Tibial nerve (tissue), 4 donors: ENCODE data around the gene PPP2R2C. TPM values are rescaled to one million over a fixed set of nuclear protein-coding genes. Genes with fewer than 3 reads are reported as not detected.

Source experiments
- DNase-seq, 2 donors: peaks; one replicate each; pipeline ENCODE4 v3.0.0-alpha.2; 2019; ENCODE audit warnings: low spot score in 2 of 2
- H3K27ac ChIP-seq, 4 donors: fragments of 200-600 bp; sonication (generic) in 3 of 4; one replicate each; pipeline ENCODE4 v1.5.1; 2017 to 2019; ENCODE audit warnings: mild to moderate bottlenecking in 1 of 4
- H3K27me3 ChIP-seq, 2 donors: fragments of 200-600 bp; sonication (generic) in 1 of 2; one replicate each; pipeline versions ENCODE4 v1.5.1 to v1.6.0; 2017 to 2019
- H3K36me3 ChIP-seq, 3 donors: fragments of 200-600 bp; sonication (generic); one replicate each; pipeline ENCODE4 v1.5.1; 2018 to 2019
- H3K4me1 ChIP-seq, 4 donors: fragments of 200-600 bp; sonication (generic) in 3 of 4; one replicate each; pipeline ENCODE4 v1.5.1; 2017 to 2019
- H3K4me3 ChIP-seq, 4 donors: fragments of 200-600 bp; sonication (generic) in 3 of 4; one replicate each; pipeline ENCODE4 v1.5.1; 2017 to 2019; ENCODE audit warnings: mild to moderate bottlenecking in 1 of 4, moderate library complexity in 1 of 4
- H3K9me3 ChIP-seq, 4 donors: fragments of 200-600 bp; sonication (generic) in 3 of 4; one replicate each; pipeline ENCODE4 v1.5.1; 2017 to 2019
- CTCF ChIP-seq, 5 experiments: fragments of 200-600 bp in 3 of 5; fragments of 450-650 bp in 2 of 5; sonication (generic) in 3 of 5; IDR thresholded peaks; one replicate each; pipeline ENCODE4 v1.5.1; 2016 to 2019; ENCODE audit warnings: antibody characterized with exemption in 5 of 5, mild to moderate bottlenecking in 3 of 5, moderate library complexity in 2 of 5
- EP300 ChIP-seq, 2 donors: sonication (generic); formaldehyde crosslinking; IDR thresholded peaks; one replicate each; pipeline ENCODE4 v1.6.1; 2017; ENCODE audit warnings: antibody characterized with exemption in 2 of 2, mild to moderate bottlenecking in 1 of 2
- POLR2A ChIP-seq, 2 donors: fragments of 450-650 bp; IDR thresholded peaks; one replicate each; pipeline ENCODE4 v1.6.1; 2017; ENCODE audit warnings: antibody characterized with exemption in 2 of 2, mild to moderate bottlenecking in 2 of 2, moderate library complexity in 2 of 2
- WGBS, 2 donors: methylation state at CpG; one replicate each; pipeline ENCODE4 v1.1.5; 2018; 5-methylcytosine and 5-hydroxymethylcytosine counted together
- total RNA-seq, 4 donors: library from RNA; depleted of rRNA; stranded (reverse); fragments of >200 nt; gene quantifications; one replicate each; pipeline ENCODE4 v1.1.0, GENCODE V29; 2016

The PPP2R2C gene
- total RNA-seq, 4 donors from 2014 or later: under 0.01 to 0.66 (median 0.42) TPM; not detected in 1

GRCh38 chr4:6360385-6360784 lies 112.0 kb downstream of the PPP2R2C start:
- H3K27me3 ChIP-seq: no peaks in the 10 kb centered on the region
- H3K27ac ChIP-seq: no peak overlapping the region
- no peak for TF ChIP-seq EP300 (IDR thresholded peaks at IDR 0.05)
- TF ChIP-seq POLR2A (IDR thresholded peaks at IDR 0.05): no peak
- no peak for TF ChIP-seq CTCF (IDR thresholded peaks at IDR 0.05)
- H3K4me3 ChIP-seq: no peak overlapping the region
- H3K9me3 ChIP-seq: peaks cover 0 to 10% (median 0%) of the 10 kb centered on the region in 4 donors
- 11 to 31% methylated on average over 8 to 10 of the region's 10 CpGs for WGBS, 2 donors
- no peak for DNase-seq
- H3K36me3 ChIP-seq: no peaks in the 10 kb centered on the region
- no peaks in the 10 kb centered on the region for H3K4me1 ChIP-seq

GRCh38 chr4:6359536-6360308 lies 112.7 kb downstream of the PPP2R2C start:
- Histone ChIP-seq H3K27ac (no peak overlapping the region), H3K36me3 (no peaks in the 10 kb centered on the region), H3K4me1 (no peaks in the 10 kb centered on the region), H3K9me3 (peaks cover 0 to 10% (median 0%) of the 10 kb centered on the region in 4 donors), H3K4me3 (no peak overlapping the region), H3K27me3 (no peaks in the 10 kb centered on the region)
- WGBS, 2 donors: 60 to 71% methylated on average over 9 to 11 of the region's 11 CpGs
- no peak for DNase-seq
- TF ChIP-seq EP300 (IDR thresholded peaks at IDR 0.05): no peak
- TF ChIP-seq CTCF (IDR thresholded peaks at IDR 0.05): no peak
- no peak for TF ChIP-seq POLR2A (IDR thresholded peaks at IDR 0.05)

GRCh38 chr4:6357476-6357875 lies 114.9 kb downstream of the PPP2R2C start:
- Histone ChIP-seq H3K4me3 (no peak overlapping the region), H3K36me3 (no peaks in the 10 kb centered on the region), H3K27ac (no peak overlapping the region), H3K4me1 (no peaks in the 10 kb centered on the region), H3K9me3 (no peaks in the 10 kb centered on the region), H3K27me3 (no peaks in the 10 kb centered on the region)
- no peak for TF ChIP-seq EP300 (IDR thresholded peaks at IDR 0.05)
- TF ChIP-seq CTCF (IDR thresholded peaks at IDR 0.05): no peak
- no peak for TF ChIP-seq POLR2A (IDR thresholded peaks at IDR 0.05)
- no peak for DNase-seq
- 73 to 75% methylated on average over 5 to 6 of the region's 6 CpGs for WGBS, 2 donors

- H3K27ac ChIP-seq: no peak overlapping the region
- 74 to 82% methylated on average over 10 to 11 of the region's 11 CpGs for WGBS, 2 donors
- no peak overlapping the region for H3K4me3 ChIP-seq
- H3K36me3 ChIP-seq: no peaks in the 10 kb centered on the region
- no peaks in the 10 kb centered on the region for H3K9me3 ChIP-seq
- TF ChIP-seq EP300 (IDR thresholded peaks at IDR 0.05) (no peak), POLR2A (IDR thresholded peaks at IDR 0.05) (no peak), CTCF (IDR thresholded peaks at IDR 0.05) (no peak)
- H3K27me3 ChIP-seq: peaks cover 0 to 3% of the 10 kb centered on the region in 2 donors
- no peak for DNase-seq
- no peaks in the 10 kb centered on the region for H3K4me1 ChIP-seq
These were observed 116.3 kb downstream of the PPP2R2C start for GRCh38 chr4:6356076-6356560.

- H3K27me3 ChIP-seq: peaks cover 0 to 3% of the 10 kb centered on the region in 2 donors
- 17 to 47% methylated on average over 3 of the region's 3 CpGs for WGBS, 2 donors
These were observed 117.4 kb downstream of the PPP2R2C start for GRCh38 chr4:6355052-6355451.

More at GRCh38 chr4:6355052-6355451, 117.4 kb downstream of the PPP2R2C start:
- TF ChIP-seq CTCF (IDR thresholded peaks at IDR 0.05): no peak
- TF ChIP-seq EP300 (IDR thresholded peaks at IDR 0.05): no peak
- TF ChIP-seq POLR2A (IDR thresholded peaks at IDR 0.05): no peak
- Histone ChIP-seq H3K36me3 (no peaks in the 10 kb centered on the region), H3K4me3 (no peak overlapping the region), H3K9me3 (no peaks in the 10 kb centered on the region), H3K27ac (no peak overlapping the region), H3K4me1 (peaks cover 0 to 2% (median 0%) of the 10 kb centered on the region in 4 donors)
- DNase-seq: no peak
